ENCODE data around the gene REXO1. TPM values are rescaled to one million over a fixed set of nuclear protein-coding genes. Genes with fewer than 3 reads are reported as not detected.
A peak's percentile ranks its signal among the peaks of the same experiment; 100 is the strongest.

REXO1 gene
- total and polyA plus RNA-seq, 2 of the 13 experiments (the other 11 are each of a cell fraction or from before 2014, with no cell fraction given), result 5.0 to 11.2 TPM

DNA sequence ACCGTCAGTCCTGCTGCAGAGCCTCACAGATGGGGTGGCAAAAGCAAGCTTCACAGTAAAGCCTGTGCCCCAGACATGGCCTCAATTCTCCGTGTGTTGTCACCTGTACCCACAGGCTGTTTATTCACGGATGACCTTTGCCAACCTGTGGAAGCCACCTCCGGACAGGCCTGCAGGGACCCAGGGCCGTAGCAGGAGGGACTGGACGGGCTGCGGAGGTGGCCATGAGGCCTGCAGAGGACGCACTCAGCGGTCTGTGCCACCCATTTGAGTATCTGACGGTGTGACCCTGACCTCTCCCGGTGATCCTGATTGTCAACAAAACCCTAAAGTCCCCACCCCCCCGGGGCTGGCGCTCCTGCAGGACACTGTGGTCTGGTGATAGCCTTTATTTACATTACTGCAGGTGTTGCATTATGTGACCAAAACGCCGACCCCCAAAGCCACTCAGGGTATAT lies 22.9 kb upstream of the REXO1 start (continued):
- TF ChIP-seq, protein P1, sequence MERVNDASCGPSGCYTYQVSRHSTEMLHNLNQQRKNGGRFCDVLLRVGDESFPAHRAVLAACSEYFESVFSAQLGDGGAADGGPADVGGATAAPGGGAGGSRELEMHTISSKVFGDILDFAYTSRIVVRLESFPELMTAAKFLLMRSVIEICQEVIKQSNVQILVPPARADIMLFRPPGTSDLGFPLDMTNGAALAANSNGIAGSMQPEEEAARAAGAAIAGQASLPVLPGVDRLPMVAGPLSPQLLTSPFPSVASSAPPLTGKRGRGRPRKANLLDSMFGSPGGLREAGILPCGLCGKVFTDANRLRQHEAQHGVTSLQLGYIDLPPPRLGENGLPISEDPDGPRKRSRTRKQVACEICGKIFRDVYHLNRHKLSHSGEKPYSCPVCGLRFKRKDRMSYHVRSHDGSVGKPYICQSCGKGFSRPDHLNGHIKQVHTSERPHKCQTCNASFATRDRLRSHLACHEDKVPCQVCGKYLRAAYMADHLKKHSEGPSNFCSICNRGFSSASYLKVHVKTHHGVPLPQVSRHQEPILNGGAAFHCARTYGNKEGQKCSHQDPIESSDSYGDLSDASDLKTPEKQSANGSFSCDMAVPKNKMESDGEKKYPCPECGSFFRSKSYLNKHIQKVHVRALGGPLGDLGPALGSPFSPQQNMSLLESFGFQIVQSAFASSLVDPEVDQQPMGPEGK (CRISPR knock-in tag; IDR thresholded peaks at IDR 0.05), result peak; percentile 88
- TF ChIP-seq ETV5 (CRISPR knock-in tag; IDR thresholded peaks at IDR 0.05; ENCODE audit: borderline replicate concordance), result peak; percentile 62; the same call in 1 of the 2 replicates
- peak; percentile 65 for TF ChIP-seq NCOA2 (CRISPR knock-in tag; IDR thresholded peaks at IDR 0.05)
- peak; percentile 62; the same call in 1 of the 2 replicates for TF ChIP-seq ZNF572 (CRISPR knock-in tag; IDR thresholded peaks at IDR 0.05)
- no peak for TF ChIP-seq PRPF4 (IDR thresholded peaks at IDR 0.05; ENCODE audit: low read depth, low read length, poor library complexity, severe bottlenecking)
- TF ChIP-seq ZKSCAN5 (CRISPR knock-in tag; IDR thresholded peaks at IDR 0.05), result no peak
- TF ChIP-seq STAG1 (CRISPR knock-in tag; IDR thresholded peaks at IDR 0.05), result peak; percentile 49
- peak; percentile 71 for TF ChIP-seq RAD21 (CRISPR knock-in tag; IDR thresholded peaks at IDR 0.05)
- 0 out of 2 replicates have a peak, but pooled peaks have one; percentile 21 for TF ChIP-seq ZNF691 (CRISPR knock-in tag; IDR thresholded peaks at IDR 0.05; ENCODE audit: borderline replicate concordance, low read depth)
- TF ChIP-seq ARID5B (CRISPR knock-in tag; IDR thresholded peaks at IDR 0.05), result peak; percentile 74
- TF ChIP-seq, protein P2, sequence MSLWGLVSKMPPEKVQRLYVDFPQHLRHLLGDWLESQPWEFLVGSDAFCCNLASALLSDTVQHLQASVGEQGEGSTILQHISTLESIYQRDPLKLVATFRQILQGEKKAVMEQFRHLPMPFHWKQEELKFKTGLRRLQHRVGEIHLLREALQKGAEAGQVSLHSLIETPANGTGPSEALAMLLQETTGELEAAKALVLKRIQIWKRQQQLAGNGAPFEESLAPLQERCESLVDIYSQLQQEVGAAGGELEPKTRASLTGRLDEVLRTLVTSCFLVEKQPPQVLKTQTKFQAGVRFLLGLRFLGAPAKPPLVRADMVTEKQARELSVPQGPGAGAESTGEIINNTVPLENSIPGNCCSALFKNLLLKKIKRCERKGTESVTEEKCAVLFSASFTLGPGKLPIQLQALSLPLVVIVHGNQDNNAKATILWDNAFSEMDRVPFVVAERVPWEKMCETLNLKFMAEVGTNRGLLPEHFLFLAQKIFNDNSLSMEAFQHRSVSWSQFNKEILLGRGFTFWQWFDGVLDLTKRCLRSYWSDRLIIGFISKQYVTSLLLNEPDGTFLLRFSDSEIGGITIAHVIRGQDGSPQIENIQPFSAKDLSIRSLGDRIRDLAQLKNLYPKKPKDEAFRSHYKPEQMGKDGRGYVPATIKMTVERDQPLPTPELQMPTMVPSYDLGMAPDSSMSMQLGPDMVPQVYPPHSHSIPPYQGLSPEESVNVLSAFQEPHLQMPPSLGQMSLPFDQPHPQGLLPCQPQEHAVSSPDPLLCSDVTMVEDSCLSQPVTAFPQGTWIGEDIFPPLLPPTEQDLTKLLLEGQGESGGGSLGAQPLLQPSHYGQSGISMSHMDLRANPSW (CRISPR knock-in tag; IDR thresholded peaks at IDR 0.05; ENCODE audit: borderline replicate concordance), result peak; percentile 46; the same call in 1 of the 2 replicates
- TF ChIP-seq ZNF274 (CRISPR knock-in tag; IDR thresholded peaks at IDR 0.05), result no peak
- TF ChIP-seq ATF7-NPFF (CRISPR knock-in tag; IDR thresholded peaks at IDR 0.05; ENCODE audit: low read depth), result peak; percentile 56; the same call in 1 of the 2 replicates
- peak; percentile 81 for TF ChIP-seq MEIS2 (CRISPR knock-in tag; IDR thresholded peaks at IDR 0.05)
- no peak for TF ChIP-seq ZNF558 (CRISPR knock-in tag; IDR thresholded peaks at IDR 0.05; ENCODE audit: borderline replicate concordance)
- TF ChIP-seq, protein P3, sequence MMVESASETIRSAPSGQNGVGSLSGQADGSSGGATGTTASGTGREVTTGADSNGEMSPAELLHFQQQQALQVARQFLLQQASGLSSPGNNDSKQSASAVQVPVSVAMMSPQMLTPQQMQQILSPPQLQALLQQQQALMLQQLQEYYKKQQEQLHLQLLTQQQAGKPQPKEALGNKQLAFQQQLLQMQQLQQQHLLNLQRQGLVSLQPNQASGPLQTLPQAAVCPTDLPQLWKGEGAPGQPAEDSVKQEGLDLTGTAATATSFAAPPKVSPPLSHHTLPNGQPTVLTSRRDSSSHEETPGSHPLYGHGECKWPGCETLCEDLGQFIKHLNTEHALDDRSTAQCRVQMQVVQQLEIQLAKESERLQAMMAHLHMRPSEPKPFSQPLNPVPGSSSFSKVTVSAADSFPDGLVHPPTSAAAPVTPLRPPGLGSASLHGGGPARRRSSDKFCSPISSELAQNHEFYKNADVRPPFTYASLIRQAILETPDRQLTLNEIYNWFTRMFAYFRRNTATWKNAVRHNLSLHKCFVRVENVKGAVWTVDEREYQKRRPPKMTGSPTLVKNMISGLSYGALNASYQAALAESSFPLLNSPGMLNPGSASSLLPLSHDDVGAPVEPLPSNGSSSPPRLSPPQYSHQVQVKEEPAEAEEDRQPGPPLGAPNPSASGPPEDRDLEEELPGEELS (CRISPR knock-in tag; IDR thresholded peaks at IDR 0.05), result peak; percentile 94
- TF ChIP-seq FOXP1 (IDR thresholded peaks at IDR 0.05), result no peak
- TF ChIP-seq FOXP1 (CRISPR knock-in tag; IDR thresholded peaks at IDR 0.05), result peak; percentile 71
- TF ChIP-seq ZNF891 (CRISPR knock-in tag; IDR thresholded peaks at IDR 0.05), result 0 out of 2 replicates have a peak, but pooled peaks have one; percentile 66

Data from HepG2 (cell line).